ENCODE measurements around the gene RXRA.

The RXRA gene

GRCh38 chr9:134294153-134295071 is 31.8 kb upstream of the RXRA start:
- DNase-seq (ENCODE audit: low read depth in 2 of 2), result no peak
- no peak overlapping the region for H3K4me3 ChIP-seq (replicated peaks in 1 of 2; ENCODE audit: low read depth in 2 of 2, low read length in 2 of 2)
- no peak for TF ChIP-seq CTCF (IDR thresholded peaks at IDR 0.05; ENCODE audit: low read depth, low read length)

GRCh38 chr9:134295101-134295745 is 31.0 kb upstream of the RXRA start:
- H3K4me3 ChIP-seq (replicated peaks in 1 of 2; ENCODE audit: low read depth in 2 of 2, low read length in 2 of 2), result no peak overlapping the region
- no peak for TF ChIP-seq CTCF (IDR thresholded peaks at IDR 0.05; ENCODE audit: low read depth, low read length)
- DNase-seq (ENCODE audit: low read depth in 2 of 2), result no peak

GRCh38 chr9:134295746-134296250 is 30.5 kb upstream of the RXRA start:
- no peak overlapping the region for H3K4me3 ChIP-seq (replicated peaks in 1 of 2; ENCODE audit: low read depth in 2 of 2, low read length in 2 of 2)
- no peak for TF ChIP-seq CTCF (IDR thresholded peaks at IDR 0.05; ENCODE audit: low read depth, low read length)
- DNase-seq (ENCODE audit: low read depth in 2 of 2), result no peak

- DNase-seq (ENCODE audit: low read depth in 2 of 2), result no peak
- no peak for TF ChIP-seq CTCF (IDR thresholded peaks at IDR 0.05; ENCODE audit: low read depth, low read length)
- no peak overlapping the region for H3K4me3 ChIP-seq (replicated peaks in 1 of 2; ENCODE audit: low read depth in 2 of 2, low read length in 2 of 2)
These were observed 29.8 kb upstream of the RXRA start for GRCh38 chr9:134296301-134297082.

GRCh38 chr9:134297083-134297410 is 29.2 kb upstream of the RXRA start:
- DNase-seq (ENCODE audit: low read depth in 2 of 2), result no peak
- TF ChIP-seq CTCF (IDR thresholded peaks at IDR 0.05; ENCODE audit: low read depth, low read length), result no peak
- H3K4me3 ChIP-seq (replicated peaks in 1 of 2; ENCODE audit: low read depth in 2 of 2, low read length in 2 of 2), result no peak overlapping the region

GRCh38 chr9:134297576-134297975 is 28.7 kb upstream of the RXRA start:
- H3K4me3 ChIP-seq (replicated peaks in 1 of 2; ENCODE audit: low read depth in 2 of 2, low read length in 2 of 2), result no peak overlapping the region
- no peak for DNase-seq (ENCODE audit: low read depth in 2 of 2)
- no peak for TF ChIP-seq CTCF (IDR thresholded peaks at IDR 0.05; ENCODE audit: low read depth, low read length)

Measured in cardiac fibroblast (primary cell).